Esophagus squamous epithelium (tissue), 4 donors: Measurements from ENCODE around the gene PRKCZ.

Experiments used
- CTCF ChIP-seq, 6 experiments: fragments of 450-650 bp in 4 of 6; fragments of 200-600 bp in 2 of 6; sonication (generic) in 2 of 6; IDR thresholded peaks; one replicate each; pipeline ENCODE4 v1.5.1; 2016 to 2019; ENCODE audit warnings: antibody characterized with exemption in 6 of 6, mild to moderate bottlenecking in 4 of 6, moderate library complexity in 4 of 6
- POLR2A ChIP-seq, 4 donors: fragments of 450-650 bp; IDR thresholded peaks; one replicate each; pipeline ENCODE4 v1.6.1; 2017; ENCODE audit warnings: antibody characterized with exemption in 4 of 4, mild to moderate bottlenecking in 4 of 4, moderate library complexity in 3 of 4

- no peak for TF ChIP-seq CTCF (IDR thresholded peaks at IDR 0.05)
- no peak for TF ChIP-seq POLR2A (IDR thresholded peaks at IDR 0.05)
Observed at GRCh38 chr1:2203671-2204414, 153.6 kb downstream of the PRKCZ start.
